Measurements from ENCODE around the gene ITGB3.
A peak's percentile ranks its signal among the peaks of the same experiment; 100 is the strongest.
"Not testable (repeated sequence)": the region's sequence is repeated elsewhere in the genome, so short reads cannot be mapped to it uniquely, and the experiment has no call there.

The ITGB3 gene

GRCh38 chr17:47223460-47223859, 30.2 kb upstream of the ITGB3 start:
- no peak for DNase-seq

- not testable (repeated sequence) for DNase-seq
These were observed 29.6 kb upstream of the ITGB3 start for GRCh38 chr17:47224077-47224476.

GRCh38 chr17:47224966-47225365, 28.7 kb upstream of the ITGB3 start:
- DNase-seq = no peak

- DNase-seq = peak; percentile 20
These were observed 28.2 kb upstream of the ITGB3 start for GRCh38 chr17:47225436-47225858.

- DNase-seq = no peak
These were observed 27.5 kb upstream of the ITGB3 start for GRCh38 chr17:47225911-47226688.

GRCh38 chr17:47227862-47228261, 25.8 kb upstream of the ITGB3 start:
- DNase-seq = no peak

- peak; percentile 60 for DNase-seq
These were observed 23.8 kb upstream of the ITGB3 start for GRCh38 chr17:47229535-47230443.

GRCh38 chr17:47230864-47231263, 22.8 kb upstream of the ITGB3 start:
- DNase-seq = no peak

- DNase-seq = no peak
These were observed 22.3 kb upstream of the ITGB3 start for GRCh38 chr17:47231334-47231733.

GRCh38 chr17:47231866-47232265, 21.8 kb upstream of the ITGB3 start:
- no peak for DNase-seq

GRCh38 chr17:47232465-47232864, 21.2 kb upstream of the ITGB3 start:
- DNase-seq = no peak

- no peak for DNase-seq
These were observed 18.1 kb upstream of the ITGB3 start for GRCh38 chr17:47235506-47235905.

GRCh38 chr17:47235923-47236322, 17.7 kb upstream of the ITGB3 start:
- no peak for DNase-seq

GRCh38 chr17:47237841-47238240, 15.8 kb upstream of the ITGB3 start:
- DNase-seq = no peak

- DNase-seq = no peak
These were observed 15.2 kb upstream of the ITGB3 start for GRCh38 chr17:47238321-47239010.

- no peak for DNase-seq
These were observed 14.0 kb upstream of the ITGB3 start for GRCh38 chr17:47239619-47239966.

- peak; percentile 81 for DNase-seq
These were observed 13.5 kb upstream of the ITGB3 start for GRCh38 chr17:47239967-47240651.

- no peak for DNase-seq
These were observed 12.8 kb upstream of the ITGB3 start for GRCh38 chr17:47240806-47241205.

GRCh38 chr17:47242648-47243047, 11.0 kb upstream of the ITGB3 start:
- no peak for DNase-seq

- no peak for DNase-seq
These were observed 9.7 kb upstream of the ITGB3 start for GRCh38 chr17:47243737-47244598.

GRCh38 chr17:47244697-47245096, 8.9 kb upstream of the ITGB3 start:
- no peak for DNase-seq

GRCh38 chr17:47246120-47246519, 7.5 kb upstream of the ITGB3 start:
- DNase-seq = no peak

Data from GDM1 (cell line).